ENCODE measurements around the gene OR2G6. TPM values are rescaled to one million over a fixed set of nuclear protein-coding genes. Genes with fewer than 3 reads are reported as not detected.
"Not testable (repeated sequence)": the region's sequence is repeated elsewhere in the genome, so short reads cannot be mapped to it uniquely, and the experiment has no call there.

The OR2G6 gene
- total RNA-seq, 1 experiment from 2014 or later, result not detected

DNA sequence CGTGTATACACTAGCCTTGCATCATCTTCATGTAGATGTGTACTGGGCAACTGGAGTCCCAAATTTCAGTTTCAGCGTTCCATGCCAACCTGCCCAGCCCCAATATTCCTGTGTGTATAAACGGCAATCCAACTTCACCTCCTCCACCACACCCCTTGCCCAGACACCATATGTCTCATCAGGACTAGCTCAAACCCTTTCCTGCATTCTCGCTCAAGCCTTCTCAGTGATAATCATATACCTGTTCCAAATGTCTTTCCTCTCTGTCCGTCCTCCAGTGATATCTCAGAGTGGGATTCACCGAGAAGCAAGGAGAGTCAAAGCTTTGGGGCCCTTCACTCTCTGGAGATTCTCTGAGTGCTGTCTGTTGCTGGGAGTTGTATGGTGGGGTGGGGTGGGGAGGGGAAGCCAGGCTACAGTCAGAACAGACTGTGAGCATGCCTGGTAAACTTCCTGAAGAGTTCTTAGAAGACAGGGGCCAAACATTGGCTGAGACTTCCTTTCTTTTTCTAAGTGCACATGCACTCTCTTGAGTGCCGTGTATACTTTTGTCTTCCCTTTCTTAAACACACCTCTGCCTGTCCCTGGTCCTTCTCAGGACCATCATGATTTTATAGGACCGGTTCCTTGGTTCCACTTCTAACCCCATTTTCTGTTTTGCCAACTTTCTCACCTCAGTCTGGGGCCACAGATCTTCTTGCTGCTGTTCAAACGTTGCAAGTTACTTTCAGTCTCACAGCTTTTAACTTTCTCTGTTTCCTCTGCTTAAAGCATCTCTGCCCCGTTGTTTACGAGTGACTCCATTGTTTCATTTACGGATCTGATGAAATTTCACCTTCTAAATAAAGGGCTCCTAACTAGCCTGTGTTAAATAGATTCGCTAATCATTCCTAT is 25.9 kb upstream of the OR2G6 start:
- H3K9ac ChIP-seq (ENCODE audit: low read length); H3K27ac ChIP-seq (ENCODE audit: low read length); H3K9me2 ChIP-seq (replicated peaks; ENCODE audit: low read length); H3K9me3 ChIP-seq (ENCODE audit: low read length); CTCF ChIA-PET; H3F3A ChIP-seq (ENCODE audit: low read length, unreplicated experiment); H3K4me1 ChIP-seq (ENCODE audit: insufficient read depth, low read length); H3K79me2 ChIP-seq (ENCODE audit: low read length); DNase-seq; POLR2A ChIA-PET (ENCODE audit: unreplicated experiment); H4K20me1 ChIP-seq (ENCODE audit: low read length); intact Hi-C loops (cut with micrococcal nuclease); BruUV-seq (replicated peaks); H3K36me3 ChIP-seq (ENCODE audit: low read depth, low read length): not testable (repeated sequence)
- Histone ChIP-seq H3K4me3 (ENCODE audit: low read length) (peak overlapping the region; percentile 34; the same call in 1 of the 2 replicates), H3K4me2 (ENCODE audit: low read length) (0 out of 2 replicates have a peak overlapping the region, but pooled peaks have one; percentile 33), H3K27me3 (ENCODE audit: low read length) (peaks cover 10% of the 10 kb centered on the region), H2AFZ (ENCODE audit: low read length) (peak overlapping the region; percentile 54)
- ATAC-seq, result peak; percentile 49

- H2AFZ ChIP-seq (ENCODE audit: low read length); H3K9me2 ChIP-seq (replicated peaks; ENCODE audit: low read length); H3K4me3 ChIP-seq (ENCODE audit: low read length); CTCF ChIA-PET; H3K4me1 ChIP-seq (ENCODE audit: insufficient read depth, low read length); H4K20me1 ChIP-seq (ENCODE audit: low read length); ATAC-seq; H3K9ac ChIP-seq (ENCODE audit: low read length); POLR2A ChIA-PET (ENCODE audit: unreplicated experiment); H3K9me3 ChIP-seq (ENCODE audit: low read length); BruUV-seq (replicated peaks); H3F3A ChIP-seq (ENCODE audit: low read length, unreplicated experiment); DNase-seq; H3K79me2 ChIP-seq (ENCODE audit: low read length); H3K27ac ChIP-seq (ENCODE audit: low read length); H3K27me3 ChIP-seq (ENCODE audit: low read length); H3K36me3 ChIP-seq (ENCODE audit: low read depth, low read length); H3K4me2 ChIP-seq (ENCODE audit: low read length); intact Hi-C loops (cut with micrococcal nuclease): not testable (repeated sequence)
Observed at GRCh38 chr1:248488289-248488688, 19.6 kb upstream of the OR2G6 start, which contains the start of gene OR2T5. TSS of gene OR2T5 (plus strand) at chr1:248488589. CDS start at chr1:248488589, 0 bp downstream.

- DNase-seq; H3K27ac ChIP-seq (ENCODE audit: low read length); H3K4me2 ChIP-seq (ENCODE audit: low read length); H3K4me3 ChIP-seq (ENCODE audit: low read length); H3K4me1 ChIP-seq (ENCODE audit: insufficient read depth, low read length); BruUV-seq (replicated peaks); CTCF ChIA-PET; H4K20me1 ChIP-seq (ENCODE audit: low read length); POLR2A ChIA-PET (ENCODE audit: unreplicated experiment); H3K79me2 ChIP-seq (ENCODE audit: low read length); H3K9me2 ChIP-seq (replicated peaks; ENCODE audit: low read length); H3K36me3 ChIP-seq (ENCODE audit: low read depth, low read length); H3F3A ChIP-seq (ENCODE audit: low read length, unreplicated experiment); H3K9ac ChIP-seq (ENCODE audit: low read length); H2AFZ ChIP-seq (ENCODE audit: low read length); intact Hi-C loops (cut with micrococcal nuclease); H3K27me3 ChIP-seq (ENCODE audit: low read length); ATAC-seq; H3K9me3 ChIP-seq (ENCODE audit: low read length): not testable (repeated sequence)
Observed at GRCh38 chr1:248496661-248497060, 11.2 kb upstream of the OR2G6 start.

DNA sequence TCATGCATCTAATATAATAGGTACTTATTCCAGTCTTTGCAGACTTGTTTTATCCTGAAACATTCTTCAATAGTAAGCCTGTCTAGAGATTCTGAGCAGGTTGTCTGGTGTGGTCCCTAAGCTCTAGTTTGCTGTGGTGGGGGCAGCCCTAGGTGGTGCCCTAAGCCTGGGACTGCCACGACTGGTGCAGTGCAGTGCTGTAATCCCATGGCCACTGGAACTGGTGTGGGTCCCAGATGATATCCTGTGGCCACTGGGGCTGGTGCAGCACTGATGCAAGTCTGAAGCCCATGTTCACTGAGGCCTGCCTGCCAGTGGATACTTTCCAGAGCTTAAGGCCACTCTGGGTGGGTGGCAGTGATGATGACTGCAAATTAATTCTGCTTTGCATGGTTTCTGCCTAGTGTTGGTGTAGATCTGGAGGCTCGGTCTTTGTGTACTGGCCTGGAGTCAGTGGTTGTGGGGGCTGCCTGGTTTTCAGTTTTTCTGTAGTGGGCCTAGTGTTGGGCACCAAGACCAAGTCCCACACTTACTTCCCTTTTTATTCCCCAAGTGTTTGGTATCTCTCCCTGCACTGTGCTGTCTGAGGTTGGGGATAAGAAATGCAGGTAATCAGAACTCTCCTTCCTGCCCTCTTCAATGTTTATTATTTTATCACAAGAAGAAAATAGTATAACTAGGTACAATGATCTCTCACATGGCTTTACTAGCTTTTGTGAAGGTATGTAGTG is 7.4 kb upstream of the OR2G6 start:
- H3K9me2 ChIP-seq (replicated peaks; ENCODE audit: low read length); H2AFZ ChIP-seq (ENCODE audit: low read length); H3K4me3 ChIP-seq (ENCODE audit: low read length); H4K20me1 ChIP-seq (ENCODE audit: low read length); H3K9ac ChIP-seq (ENCODE audit: low read length); H3K9me3 ChIP-seq (ENCODE audit: low read length); H3K27me3 ChIP-seq (ENCODE audit: low read length); H3F3A ChIP-seq (ENCODE audit: low read length, unreplicated experiment); CTCF ChIA-PET; H3K36me3 ChIP-seq (ENCODE audit: low read depth, low read length); ATAC-seq; intact Hi-C loops (cut with micrococcal nuclease); H3K79me2 ChIP-seq (ENCODE audit: low read length); H3K4me1 ChIP-seq (ENCODE audit: insufficient read depth, low read length); BruUV-seq (replicated peaks); H3K27ac ChIP-seq (ENCODE audit: low read length); H3K4me2 ChIP-seq (ENCODE audit: low read length); DNase-seq; POLR2A ChIA-PET (ENCODE audit: unreplicated experiment): not testable (repeated sequence)

DNA sequence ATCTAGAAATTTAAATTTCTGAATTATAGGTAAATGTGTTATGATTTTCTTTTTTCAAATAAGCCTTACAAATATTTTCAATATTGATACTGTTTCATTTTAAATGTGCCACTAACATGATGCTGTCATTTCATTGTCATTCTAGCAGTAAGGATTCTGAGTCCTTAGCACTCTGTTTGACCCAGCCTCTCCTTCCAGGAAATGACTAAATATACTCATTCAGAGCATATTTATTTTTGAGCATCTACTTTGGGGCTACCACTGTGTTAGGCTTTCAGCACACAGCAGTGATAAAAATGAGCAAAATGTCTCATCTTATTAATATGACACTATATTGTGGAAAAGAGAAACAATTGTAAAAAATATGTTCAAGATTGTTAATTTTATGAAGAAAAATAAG is 2.3 kb downstream of the OR2G6 start:
- H4K20me1 ChIP-seq (ENCODE audit: low read length); BruUV-seq (replicated peaks); H3K4me3 ChIP-seq (ENCODE audit: low read length); POLR2A ChIA-PET (ENCODE audit: unreplicated experiment); H3K4me2 ChIP-seq (ENCODE audit: low read length); H3K9me3 ChIP-seq (ENCODE audit: low read length); H3K27ac ChIP-seq (ENCODE audit: low read length); intact Hi-C loops (cut with micrococcal nuclease); DNase-seq; H3K27me3 ChIP-seq (ENCODE audit: low read length); H3K4me1 ChIP-seq (ENCODE audit: insufficient read depth, low read length); CTCF ChIA-PET; H3F3A ChIP-seq (ENCODE audit: low read length, unreplicated experiment); H2AFZ ChIP-seq (ENCODE audit: low read length); H3K36me3 ChIP-seq (ENCODE audit: low read depth, low read length); H3K9me2 ChIP-seq (replicated peaks; ENCODE audit: low read length); H3K79me2 ChIP-seq (ENCODE audit: low read length); H3K9ac ChIP-seq (ENCODE audit: low read length): not testable (repeated sequence)
- peak; percentile 29; the same call in 1 of the 2 replicates for ATAC-seq
